Nephron progenitor cell (in vitro differentiated cells): Measurements from ENCODE around the gene DMRTA2.
A peak's percentile ranks its signal among the peaks of the same experiment; 100 is the strongest.

ENCODE experiments used
- DNase-seq: peaks from one replicate; pipeline ENCODE4 v3.0.0; 2021
- H3K27ac Mint-ChIP-seq: 2 replicates; pipeline ENCODE4 v1.8.0; 2021; ENCODE audit warnings: mild to moderate bottlenecking, moderate library complexity, mixed read lengths
- H3K27me3 Mint-ChIP-seq: 2 replicates; pipeline ENCODE4 v1.8.0; 2021; ENCODE audit warnings: mild to moderate bottlenecking, low read depth, mixed read lengths; ENCODE audit not compliant: poor library complexity
- H3K36me3 Mint-ChIP-seq: 2 replicates; pipeline ENCODE4 v1.8.0; 2021; ENCODE audit warnings: low read depth, mixed read lengths
- H3K4me1 Mint-ChIP-seq: 2 replicates; pipeline ENCODE4 v1.8.0; 2021; ENCODE audit warnings: mixed read lengths
- H3K4me3 Mint-ChIP-seq: 2 replicates; pipeline ENCODE4 v1.8.0; 2021; ENCODE audit warnings: mild to moderate bottlenecking, moderate library complexity, mixed read lengths
- H3K9me3 Mint-ChIP-seq: 2 replicates; pipeline ENCODE4 v1.8.0; 2021; ENCODE audit warnings: mild to moderate bottlenecking, moderate library complexity, mixed read lengths
- CTCF ChIP-seq: fragments of 200-600 bp; sonication (generic); IDR thresholded peaks from 2 replicates; pipeline ENCODE4 v1.5.0; 2021; ENCODE audit warnings: antibody characterized with exemption

Gene DMRTA2

GRCh38 chr1:50368179-50369007 is 54.9 kb downstream of the DMRTA2 start:
- H3K9me3 Mint-ChIP-seq = no peaks in the 10 kb centered on the region
- no peak overlapping the region for H3K4me3 Mint-ChIP-seq
- H3K36me3 Mint-ChIP-seq = no peaks in the 10 kb centered on the region
- DNase-seq = peak; percentile 72
- H3K4me1 Mint-ChIP-seq = no peaks in the 10 kb centered on the region
- no peak overlapping the region for H3K27ac Mint-ChIP-seq
- peak; percentile 78 for TF ChIP-seq CTCF
- H3K27me3 Mint-ChIP-seq = peaks cover 29% of the 10 kb centered on the region
